Measurements from ENCODE around the gene GNPTG. TPM values are rescaled to one million over a fixed set of nuclear protein-coding genes. Genes with fewer than 3 reads are reported as not detected.

Gene GNPTG
- total RNA-seq, 4 donors from 2014 or later, result 20.6 to 37.5 (median 30.2) TPM

DNA sequence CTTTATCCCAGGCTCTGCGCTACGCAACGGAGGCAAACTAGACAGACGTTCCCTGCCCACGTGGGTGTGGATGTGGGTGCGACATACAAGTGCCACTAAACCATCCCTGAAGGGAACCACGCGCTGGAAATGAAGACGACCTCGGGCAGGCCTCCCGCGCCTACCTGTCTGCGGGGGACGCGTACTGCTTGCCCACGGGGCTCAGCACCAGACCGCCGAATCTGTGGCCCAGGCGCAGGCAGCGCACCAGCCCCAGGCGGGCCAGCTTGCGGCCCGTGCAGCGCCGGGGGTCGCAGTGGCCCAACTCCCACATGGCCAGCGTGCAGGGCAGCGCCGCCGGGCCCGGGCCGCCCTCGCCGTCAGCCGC lies 533 bp upstream of the GNPTG start:
- Histone ChIP-seq H3K36me3 (peaks cover 0 to 19% of the 10 kb centered on the region in 2 donors), H3K27ac (peak overlapping the region; percentile 44 to 84 (median 60)), H3K4me3 (peak overlapping the region; percentile 76 to 98 (median 86)), H3K9me3 (no peaks in the 10 kb centered on the region), H3K27me3 (no peaks in the 10 kb centered on the region), H3K4me1 (peaks cover 21 to 43% of the 10 kb centered on the region in 2 donors)
- in situ Hi-C loops (cut with MboI; ENCODE audit: low sequenced_read_pairs in 4 of 4), result no loop called here
- no peak for TF ChIP-seq POLR2A (IDR thresholded peaks at IDR 0.05)
- TF ChIP-seq, protein P1, sequence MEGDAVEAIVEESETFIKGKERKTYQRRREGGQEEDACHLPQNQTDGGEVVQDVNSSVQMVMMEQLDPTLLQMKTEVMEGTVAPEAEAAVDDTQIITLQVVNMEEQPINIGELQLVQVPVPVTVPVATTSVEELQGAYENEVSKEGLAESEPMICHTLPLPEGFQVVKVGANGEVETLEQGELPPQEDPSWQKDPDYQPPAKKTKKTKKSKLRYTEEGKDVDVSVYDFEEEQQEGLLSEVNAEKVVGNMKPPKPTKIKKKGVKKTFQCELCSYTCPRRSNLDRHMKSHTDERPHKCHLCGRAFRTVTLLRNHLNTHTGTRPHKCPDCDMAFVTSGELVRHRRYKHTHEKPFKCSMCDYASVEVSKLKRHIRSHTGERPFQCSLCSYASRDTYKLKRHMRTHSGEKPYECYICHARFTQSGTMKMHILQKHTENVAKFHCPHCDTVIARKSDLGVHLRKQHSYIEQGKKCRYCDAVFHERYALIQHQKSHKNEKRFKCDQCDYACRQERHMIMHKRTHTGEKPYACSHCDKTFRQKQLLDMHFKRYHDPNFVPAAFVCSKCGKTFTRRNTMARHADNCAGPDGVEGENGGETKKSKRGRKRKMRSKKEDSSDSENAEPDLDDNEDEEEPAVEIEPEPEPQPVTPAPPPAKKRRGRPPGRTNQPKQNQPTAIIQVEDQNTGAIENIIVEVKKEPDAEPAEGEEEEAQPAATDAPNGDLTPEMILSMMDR (IDR thresholded peaks at IDR 0.05 in 4 of 5, conservative IDR thresholded peaks at IDR 0.05 in 1 of 5), result no peak
- no peak for DNase-seq
- intact Hi-C loops (cut with DNase I; ENCODE audit: low total_unique reads), result loop anchor here (2.0 kb wide), 1 partner anchor 42 kb away; the partner anchor contains the start of gene UBE2I
- no peak for ATAC-seq

DNA sequence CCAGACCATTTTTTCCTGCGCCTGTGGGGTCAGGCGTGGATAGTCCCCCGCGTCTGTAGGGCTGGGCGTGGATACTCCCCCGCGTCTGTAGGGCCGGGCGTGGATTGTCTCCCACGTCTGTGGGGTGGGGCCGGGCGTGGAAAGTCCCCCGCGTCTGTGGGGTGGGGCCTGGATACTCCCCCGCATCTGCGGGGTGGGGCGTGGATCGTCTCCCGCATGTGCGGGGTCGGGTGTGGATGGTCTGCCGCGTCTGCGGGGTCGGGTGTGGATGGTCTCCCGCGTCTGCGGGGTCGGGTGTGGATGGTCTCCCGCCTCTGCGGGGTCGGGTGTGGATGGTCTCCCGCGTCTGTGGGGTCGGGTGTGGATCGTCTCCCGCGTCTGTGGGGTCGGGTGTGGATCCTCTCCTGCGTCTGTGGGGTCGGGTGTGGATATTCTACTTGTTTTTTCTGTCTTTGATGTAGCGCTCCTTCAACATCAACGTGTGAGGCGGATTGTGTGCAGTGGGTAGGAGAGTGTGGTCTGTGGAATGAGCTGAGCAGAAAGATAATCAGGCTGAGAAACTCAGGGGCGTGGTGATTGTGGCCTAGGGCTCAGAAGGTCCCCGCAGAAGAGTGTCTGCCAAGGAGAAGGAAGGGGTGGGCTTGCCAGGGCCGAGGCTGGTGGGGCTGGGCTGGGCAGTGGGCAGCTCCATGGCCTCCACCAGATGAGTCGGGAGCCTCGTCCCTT lies 3.2 kb downstream of the GNPTG start:
- no peaks in the 10 kb centered on the region for H3K9me3 ChIP-seq
- no peak for ATAC-seq
- H3K4me3 ChIP-seq, result no peak overlapping the region
- H3K27me3 ChIP-seq, result no peaks in the 10 kb centered on the region
- intact Hi-C loops (cut with DNase I; ENCODE audit: low total_unique reads) (no loop called here), in situ Hi-C loops (cut with MboI; ENCODE audit: low sequenced_read_pairs in 4 of 4) (no loop called here)
- no peak for DNase-seq
- no peak overlapping the region for H3K27ac ChIP-seq
- TF ChIP-seq, protein P1 (IDR thresholded peaks at IDR 0.05 in 4 of 5, conservative IDR thresholded peaks at IDR 0.05 in 1 of 5), result no peak
- TF ChIP-seq POLR2A (IDR thresholded peaks at IDR 0.05), result no peak
- peaks cover 21 to 45% of the 10 kb centered on the region in 2 donors for H3K4me1 ChIP-seq
- peaks cover 0 to 7% of the 10 kb centered on the region in 2 donors for H3K36me3 ChIP-seq

DNA sequence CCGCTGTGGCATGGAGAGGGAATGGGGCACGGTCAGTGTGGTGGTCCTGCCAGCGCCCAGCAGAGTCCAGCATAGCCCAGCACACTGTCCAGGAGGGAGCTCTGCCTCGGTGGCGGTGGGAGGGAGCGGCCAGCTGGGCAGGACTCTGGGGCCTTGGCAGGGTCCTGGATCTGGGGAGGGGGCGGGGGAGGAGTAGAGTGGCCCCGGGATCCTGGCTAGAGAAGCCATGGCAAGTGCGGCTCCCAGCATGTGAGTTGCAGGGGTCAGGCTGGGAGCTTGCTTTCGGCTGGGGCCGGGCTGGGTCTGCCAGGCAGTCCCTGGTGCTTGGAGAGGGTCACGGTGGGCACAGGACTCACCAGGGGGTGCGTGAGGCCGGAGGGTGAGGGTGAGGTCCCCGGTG lies 3.9 kb downstream of the GNPTG start:
- Histone ChIP-seq H3K9me3 (no peaks in the 10 kb centered on the region), H3K27me3 (no peaks in the 10 kb centered on the region), H3K4me1 (peaks cover 15 to 41% of the 10 kb centered on the region in 2 donors), H3K27ac (no peak overlapping the region), H3K36me3 (peaks cover 0 to 1% of the 10 kb centered on the region in 2 donors), H3K4me3 (no peak overlapping the region)
- no peak for DNase-seq
- in situ Hi-C loops (cut with MboI; ENCODE audit: low sequenced_read_pairs in 4 of 4), result no loop called here
- TF ChIP-seq, protein P1 (IDR thresholded peaks at IDR 0.05 in 4 of 5, conservative IDR thresholded peaks at IDR 0.05 in 1 of 5), result no peak
- TF ChIP-seq POLR2A (IDR thresholded peaks at IDR 0.05), result no peak
- ATAC-seq, result no peak
- intact Hi-C loops (cut with DNase I; ENCODE audit: low total_unique reads), result no loop called here

DNA sequence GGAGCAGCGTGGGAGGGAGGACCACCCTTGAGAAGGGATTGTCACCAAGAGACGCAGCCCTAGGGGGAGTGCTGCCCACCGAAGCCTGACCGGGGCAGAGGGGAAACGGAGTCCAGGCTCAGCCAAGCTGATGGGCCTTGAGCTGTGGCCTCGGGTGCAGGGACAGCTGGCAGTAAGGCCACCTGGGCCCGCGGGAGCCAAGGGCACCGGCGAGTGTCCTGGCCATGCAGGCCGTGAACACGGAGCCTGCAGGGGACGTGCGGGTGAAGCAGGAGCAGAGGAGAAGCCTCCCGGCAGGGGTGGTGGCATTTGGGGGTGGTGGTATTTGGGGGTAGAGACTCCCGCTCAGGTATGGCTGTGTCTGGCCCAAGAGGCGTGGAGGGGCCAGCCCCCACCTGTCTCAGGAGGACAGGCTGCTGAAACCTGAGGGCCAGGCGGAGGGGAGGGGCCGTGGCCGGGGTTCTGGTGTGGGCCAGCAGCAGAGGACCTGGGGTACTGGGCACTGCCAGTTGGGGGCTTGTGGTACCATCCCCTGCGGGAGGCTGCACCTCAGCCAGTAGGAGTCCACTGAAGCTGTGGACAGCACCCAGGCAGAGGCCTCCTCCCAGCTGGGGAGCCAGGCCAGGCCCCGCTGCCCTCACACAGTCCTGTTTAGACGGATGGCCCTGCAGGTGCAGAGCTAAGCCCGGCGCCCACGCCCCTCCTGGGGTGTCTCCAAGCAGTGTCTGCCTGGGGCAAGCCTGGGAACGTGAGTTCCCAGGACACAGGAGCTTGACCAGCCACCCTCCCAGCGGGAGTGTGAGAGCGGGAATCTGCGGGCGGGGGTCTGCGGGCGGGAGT lies 4.5 kb downstream of the GNPTG start:
- Histone ChIP-seq H3K27me3 (no peaks in the 10 kb centered on the region), H3K4me1 (peaks cover 9 to 35% of the 10 kb centered on the region in 2 donors), H3K36me3 (no peaks in the 10 kb centered on the region), H3K4me3 (no peak overlapping the region), H3K9me3 (no peaks in the 10 kb centered on the region), H3K27ac (no peak overlapping the region)
- intact Hi-C loops (cut with DNase I; ENCODE audit: low total_unique reads) (no loop called here), in situ Hi-C loops (cut with MboI; ENCODE audit: low sequenced_read_pairs in 4 of 4) (no loop called here)
- TF ChIP-seq POLR2A (IDR thresholded peaks at IDR 0.05), result no peak
- TF ChIP-seq, protein P1 (IDR thresholded peaks at IDR 0.05 in 4 of 5, conservative IDR thresholded peaks at IDR 0.05 in 1 of 5), result no peak
- DNase-seq (no peak), ATAC-seq (no peak)

Data from gastrocnemius medialis (tissue), 4 donors.